Uterus (tissue), 2 donors: Measurements from ENCODE around the gene TLR6.

ENCODE experiments used
- POLR2A ChIP-seq, 2 donors: fragments of 450-650 bp; IDR thresholded peaks; one replicate each; pipeline ENCODE4 v1.6.1; 2016; ENCODE audit warnings: antibody characterized with exemption in 2 of 2, mild to moderate bottlenecking in 1 of 2, moderate library complexity in 1 of 2
- TF ChIP-seq, protein P1 (sequence below), 4 experiments: fragments of 200-600 bp in 2 of 4; fragments of 450-650 bp in 2 of 4; sonication (generic) in 2 of 4; IDR thresholded peaks; one replicate each; pipeline ENCODE4 v1.5.1; 2016 to 2019; ENCODE audit warnings: antibody characterized with exemption in 4 of 4, mild to moderate bottlenecking in 2 of 4, moderate library complexity in 1 of 4

DNA sequence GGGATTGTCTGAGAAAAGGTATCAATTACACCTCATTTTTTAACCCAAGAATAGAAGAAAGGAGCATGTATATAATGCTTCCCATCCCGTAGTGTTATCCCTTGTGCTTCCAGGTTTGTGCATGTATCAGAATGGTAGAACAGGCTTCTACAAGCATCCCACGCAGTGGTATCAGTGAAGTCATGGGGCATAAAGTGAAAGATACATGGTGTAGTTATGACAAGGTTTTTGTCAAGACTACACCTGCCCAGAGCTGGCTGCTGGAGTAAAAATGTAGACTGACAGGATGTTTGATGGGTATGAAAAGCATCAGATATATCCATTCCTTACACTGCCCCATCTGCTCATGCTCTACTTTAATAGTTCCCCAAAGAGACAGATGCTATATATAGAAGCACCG is 61.5 kb downstream of the TLR6 start:
- TF ChIP-seq, protein P1, sequence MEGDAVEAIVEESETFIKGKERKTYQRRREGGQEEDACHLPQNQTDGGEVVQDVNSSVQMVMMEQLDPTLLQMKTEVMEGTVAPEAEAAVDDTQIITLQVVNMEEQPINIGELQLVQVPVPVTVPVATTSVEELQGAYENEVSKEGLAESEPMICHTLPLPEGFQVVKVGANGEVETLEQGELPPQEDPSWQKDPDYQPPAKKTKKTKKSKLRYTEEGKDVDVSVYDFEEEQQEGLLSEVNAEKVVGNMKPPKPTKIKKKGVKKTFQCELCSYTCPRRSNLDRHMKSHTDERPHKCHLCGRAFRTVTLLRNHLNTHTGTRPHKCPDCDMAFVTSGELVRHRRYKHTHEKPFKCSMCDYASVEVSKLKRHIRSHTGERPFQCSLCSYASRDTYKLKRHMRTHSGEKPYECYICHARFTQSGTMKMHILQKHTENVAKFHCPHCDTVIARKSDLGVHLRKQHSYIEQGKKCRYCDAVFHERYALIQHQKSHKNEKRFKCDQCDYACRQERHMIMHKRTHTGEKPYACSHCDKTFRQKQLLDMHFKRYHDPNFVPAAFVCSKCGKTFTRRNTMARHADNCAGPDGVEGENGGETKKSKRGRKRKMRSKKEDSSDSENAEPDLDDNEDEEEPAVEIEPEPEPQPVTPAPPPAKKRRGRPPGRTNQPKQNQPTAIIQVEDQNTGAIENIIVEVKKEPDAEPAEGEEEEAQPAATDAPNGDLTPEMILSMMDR (IDR thresholded peaks at IDR 0.05) = no peak
- TF ChIP-seq POLR2A (IDR thresholded peaks at IDR 0.05) = no peak
